ENCODE results near the gene WDR82. TPM values are rescaled to one million over a fixed set of nuclear protein-coding genes. Genes with fewer than 3 reads are reported as not detected.

The WDR82 gene
- total and polyA plus RNA-seq, 7 donors: 22.2 to 54.9 (median 46.8) TPM

DNA sequence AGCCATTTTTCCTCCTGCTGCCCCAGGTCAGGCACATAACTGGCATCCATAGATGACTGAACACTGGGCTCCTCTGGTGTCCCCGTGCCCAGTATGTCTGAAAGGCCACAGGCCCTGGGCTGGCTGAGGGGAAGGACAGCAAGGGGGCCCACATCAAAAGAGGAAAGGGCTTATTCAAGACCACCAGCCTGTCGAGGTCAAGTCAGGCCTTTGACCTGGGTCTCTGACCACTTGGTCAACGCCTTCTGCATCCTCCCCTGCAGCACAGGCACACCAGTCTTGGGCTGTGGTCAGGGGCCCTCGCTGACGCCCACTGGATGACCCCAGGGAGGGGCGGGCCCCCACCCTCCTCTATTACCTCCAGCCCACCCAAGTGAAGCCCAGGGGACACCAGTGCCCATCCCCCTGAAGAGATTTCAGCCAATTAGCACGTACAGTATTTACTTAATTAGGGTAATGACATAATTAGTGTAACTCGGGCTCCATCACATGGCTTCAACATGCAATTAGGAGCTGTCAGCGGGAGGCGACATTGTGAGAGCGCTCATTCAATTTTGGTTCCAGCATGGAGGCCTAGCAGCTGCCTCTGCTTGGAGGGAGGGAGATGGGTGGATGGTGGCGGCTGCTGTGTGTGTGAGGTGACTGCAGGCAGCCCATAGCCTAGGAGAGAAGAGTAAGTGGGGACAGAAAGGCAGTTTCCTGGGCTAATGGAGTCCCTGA lies 24.1 kb upstream of the WDR82 start:
- intact Hi-C loops (cut with DNase I): no loop called here
- 90 to 92% methylated on average over 12 of the region's 12 CpGs for WGBS, 2 donors

GRCh38 chr3:52299879-52300611 lies 21.6 kb upstream of the WDR82 start:
- H3K27ac ChIP-seq: no peak overlapping the region
- H3K36me3 ChIP-seq: no peaks in the 10 kb centered on the region
- DNase-seq: no peak
- 18 to 41% methylated on average over 14 of the region's 14 CpGs for WGBS, 2 donors
- TF ChIP-seq CTCF (IDR thresholded peaks at IDR 0.05): no peak
- no peak for TF ChIP-seq POLR2AphosphoS5 (IDR thresholded peaks at IDR 0.05)
- TF ChIP-seq EP300 (IDR thresholded peaks at IDR 0.05): no peak
- TF ChIP-seq POLR2A (IDR thresholded peaks at IDR 0.05): no peak
- no peaks in the 10 kb centered on the region for H3K27me3 ChIP-seq
- no peak overlapping the region for H3K4me3 ChIP-seq
- H3K9me3 ChIP-seq: no peaks in the 10 kb centered on the region
- intact Hi-C loops (cut with DNase I): no loop called here
- no peaks in the 10 kb centered on the region for H3K4me1 ChIP-seq

More for the DNA sequence above, 24.1 kb upstream of the WDR82 start:
- no peaks in the 10 kb centered on the region for H3K36me3 ChIP-seq
- H3K27ac ChIP-seq: no peak overlapping the region
- H3K9me3 ChIP-seq: no peaks in the 10 kb centered on the region
- DNase-seq: no peak
- H3K4me3 ChIP-seq: no peak overlapping the region
- H3K4me1 ChIP-seq: no peaks in the 10 kb centered on the region
- TF ChIP-seq POLR2AphosphoS5 (IDR thresholded peaks at IDR 0.05) (no peak), EP300 (IDR thresholded peaks at IDR 0.05) (no peak), POLR2A (IDR thresholded peaks at IDR 0.05) (no peak), CTCF (IDR thresholded peaks at IDR 0.05) (no peak)
- no peaks in the 10 kb centered on the region for H3K27me3 ChIP-seq

DNA sequence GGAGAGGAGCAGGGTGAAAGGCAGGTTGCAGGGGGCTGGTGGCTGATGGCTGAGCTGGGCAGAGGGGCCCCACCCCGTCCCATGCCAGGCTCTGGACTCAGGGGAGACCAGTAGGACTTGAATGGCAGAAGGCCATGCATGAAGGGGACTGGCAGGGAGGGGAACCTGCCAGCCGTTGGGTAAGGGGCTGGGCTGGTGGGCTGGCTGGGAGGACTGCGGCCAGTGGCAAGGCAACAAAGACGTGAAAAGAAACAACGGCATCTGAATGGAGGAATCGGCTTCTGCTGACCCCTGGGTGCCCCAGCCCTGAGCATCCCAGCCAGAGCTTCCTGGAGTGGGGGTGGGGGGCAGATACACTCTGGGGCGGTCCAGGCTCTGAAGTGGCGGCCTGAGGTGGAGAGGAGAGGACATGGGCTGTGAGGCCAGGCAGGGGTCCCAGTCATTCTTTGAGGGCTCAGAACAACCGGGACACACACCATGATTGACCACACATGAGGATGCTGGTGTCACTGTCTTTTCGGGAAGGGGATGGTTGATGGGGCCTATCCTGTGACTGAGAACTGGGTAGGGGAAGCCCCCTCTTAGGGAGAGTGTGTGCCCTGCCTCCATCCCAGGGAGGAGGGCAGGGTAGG lies 20.9 kb upstream of the WDR82 start:
- 36 to 56% methylated on average over 10 of the region's 10 CpGs for WGBS, 2 donors
- Histone ChIP-seq H3K9me3 (no peaks in the 10 kb centered on the region), H3K27ac (no peak overlapping the region), H3K4me1 (no peaks in the 10 kb centered on the region), H3K4me3 (no peak overlapping the region), H3K36me3 (no peaks in the 10 kb centered on the region), H3K27me3 (no peaks in the 10 kb centered on the region)
- intact Hi-C loops (cut with DNase I): no loop called here
- DNase-seq: no peak
- TF ChIP-seq POLR2A (IDR thresholded peaks at IDR 0.05) (no peak), POLR2AphosphoS5 (IDR thresholded peaks at IDR 0.05) (no peak), EP300 (IDR thresholded peaks at IDR 0.05) (no peak), CTCF (IDR thresholded peaks at IDR 0.05) (no peak)

GRCh38 chr3:52298149-52299098 lies 20.0 kb upstream of the WDR82 start:
- no peak for DNase-seq
- Histone ChIP-seq H3K27ac (no peak overlapping the region), H3K4me3 (no peak overlapping the region), H3K9me3 (no peaks in the 10 kb centered on the region), H3K36me3 (peaks cover 0 to 7% (median 0%) of the 10 kb centered on the region in 4 donors), H3K4me1 (no peaks in the 10 kb centered on the region), H3K27me3 (no peaks in the 10 kb centered on the region)
- intact Hi-C loops (cut with DNase I): no loop called here
- 34 to 46% methylated on average over 17 of the region's 17 CpGs for WGBS, 2 donors
- TF ChIP-seq POLR2A (IDR thresholded peaks at IDR 0.05) (no peak), CTCF (IDR thresholded peaks at IDR 0.05) (no peak), POLR2AphosphoS5 (IDR thresholded peaks at IDR 0.05) (no peak), EP300 (IDR thresholded peaks at IDR 0.05) (no peak)
